Medulla oblongata (tissue), 1 donor: Measurements from ENCODE around the gene VASN.

Experiments used
- DNase-seq: peaks from one replicate; pipeline ENCODE4 v3.0.0-alpha.2; 2015; ENCODE audit errors: extremely low spot score

Gene VASN

DNA sequence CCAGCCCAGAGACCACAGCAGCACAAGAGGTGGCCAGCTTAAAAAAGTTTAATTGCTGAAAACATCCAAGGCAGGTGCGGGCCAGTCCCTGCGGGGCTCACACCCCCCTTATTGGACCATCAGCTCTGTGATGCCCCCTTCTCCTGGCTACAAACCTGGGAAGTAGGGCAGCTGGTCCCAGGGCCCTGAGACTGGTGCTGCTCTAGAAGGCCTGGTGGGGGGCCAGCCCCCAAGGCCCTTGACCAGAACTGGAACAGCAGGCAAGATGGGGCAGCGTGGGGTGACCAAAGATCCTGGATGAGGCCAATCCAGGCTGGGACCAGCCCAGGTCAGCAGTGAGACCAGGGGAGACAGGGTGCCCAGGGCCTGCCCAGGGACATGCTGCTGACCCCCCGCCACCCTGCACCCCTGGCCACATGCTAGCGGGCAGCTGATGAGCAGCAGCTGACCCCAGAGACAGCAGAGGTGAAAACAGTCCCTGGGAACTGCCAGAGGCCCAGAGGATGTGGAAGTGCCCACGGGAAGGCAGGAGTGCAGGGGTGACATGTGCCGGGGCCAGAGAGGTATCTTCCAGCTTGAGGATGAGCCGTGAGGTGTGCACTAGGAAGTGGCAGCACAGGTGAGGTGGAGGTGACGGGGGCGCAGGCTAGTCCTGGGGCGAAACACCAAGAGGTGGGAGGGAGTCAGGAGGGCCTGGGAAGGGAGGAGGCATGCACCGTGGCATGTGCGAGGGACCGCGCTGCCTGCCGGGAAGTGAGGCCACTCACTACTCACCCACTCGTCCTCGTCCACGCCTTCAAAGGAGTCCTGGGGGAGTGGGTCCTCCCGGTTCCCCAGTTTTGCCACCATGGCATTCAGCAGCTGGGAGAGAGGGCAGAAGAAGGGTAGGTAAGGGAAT lies 16.9 kb upstream of the VASN start:
- DNase-seq: no peak

DNA sequence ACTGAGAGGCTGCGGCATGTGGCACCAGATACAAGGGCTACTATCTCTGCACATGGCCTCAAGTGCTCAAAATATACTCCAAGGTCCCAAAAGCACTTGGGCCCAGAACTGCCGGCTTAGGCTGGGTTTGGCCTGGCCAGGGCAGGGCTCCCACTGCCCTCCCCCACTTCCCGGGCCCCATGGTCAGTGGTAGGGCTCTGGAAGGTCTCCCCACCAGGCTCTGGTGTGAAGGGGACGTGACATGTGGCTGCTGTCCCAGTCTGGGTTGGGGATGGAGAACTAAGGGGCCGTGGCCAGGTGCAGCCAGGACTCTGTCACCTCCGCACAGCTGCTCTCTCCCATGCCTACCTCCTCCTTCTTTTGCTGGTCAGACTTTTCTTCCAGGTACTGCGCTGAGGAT lies 14.8 kb upstream of the VASN start:
- DNase-seq: no peak

DNA sequence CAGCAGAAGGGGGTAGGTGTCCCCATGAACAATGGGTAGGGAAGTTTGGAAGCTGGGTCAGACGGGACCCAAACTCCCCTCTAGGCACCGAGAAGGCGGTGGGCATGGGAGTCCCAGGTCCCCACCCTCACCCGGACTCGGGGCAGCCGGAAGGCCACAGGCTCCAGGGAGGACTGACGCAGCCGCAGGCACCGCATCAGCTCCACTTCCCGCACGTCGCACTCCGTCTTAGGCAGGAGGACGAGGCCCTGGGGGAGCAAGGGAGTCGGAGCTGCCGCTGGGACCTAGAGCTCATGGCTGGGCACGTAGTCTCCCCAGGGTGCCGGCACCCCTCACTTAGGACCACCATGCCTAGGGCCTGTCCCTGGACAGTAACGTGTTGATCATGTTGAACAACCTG lies 13.4 kb upstream of the VASN start:
- DNase-seq: no peak

DNA sequence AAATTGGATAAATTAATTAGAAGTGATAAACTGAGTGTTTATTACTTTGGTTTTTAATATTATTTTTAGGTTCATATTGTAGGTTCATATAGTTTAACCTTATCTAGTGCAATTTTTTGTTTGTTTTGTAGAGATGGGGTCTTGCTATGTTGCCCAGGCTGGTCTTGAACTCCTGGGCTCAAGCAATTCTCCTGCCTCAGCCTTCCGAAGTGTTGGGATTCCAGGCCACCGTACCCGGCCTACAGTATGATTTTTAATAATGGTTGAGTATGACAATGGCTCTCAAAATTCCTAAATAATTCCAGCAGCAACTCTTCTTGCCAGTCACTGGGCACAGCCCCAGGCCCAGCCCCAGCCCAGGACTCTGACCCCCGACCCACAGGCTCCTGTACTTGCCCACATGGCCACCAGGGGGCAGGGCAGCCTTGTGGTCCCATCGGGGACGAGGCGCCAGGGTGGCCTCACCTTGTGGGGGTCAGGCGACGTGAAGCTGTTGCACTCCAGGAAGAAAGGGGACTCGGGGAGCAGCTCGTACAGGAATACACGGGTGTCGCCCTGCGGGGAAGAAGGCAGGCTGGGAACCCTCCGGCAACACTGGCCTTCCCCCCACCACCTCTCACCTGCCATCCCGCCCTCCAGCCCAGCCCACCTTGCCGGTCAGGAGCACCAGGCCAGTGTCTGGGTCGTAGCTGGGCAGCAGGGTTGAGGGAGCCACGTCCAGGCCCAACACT lies 12.7 kb upstream of the VASN start:
- peak; percentile 54 for DNase-seq

DNA sequence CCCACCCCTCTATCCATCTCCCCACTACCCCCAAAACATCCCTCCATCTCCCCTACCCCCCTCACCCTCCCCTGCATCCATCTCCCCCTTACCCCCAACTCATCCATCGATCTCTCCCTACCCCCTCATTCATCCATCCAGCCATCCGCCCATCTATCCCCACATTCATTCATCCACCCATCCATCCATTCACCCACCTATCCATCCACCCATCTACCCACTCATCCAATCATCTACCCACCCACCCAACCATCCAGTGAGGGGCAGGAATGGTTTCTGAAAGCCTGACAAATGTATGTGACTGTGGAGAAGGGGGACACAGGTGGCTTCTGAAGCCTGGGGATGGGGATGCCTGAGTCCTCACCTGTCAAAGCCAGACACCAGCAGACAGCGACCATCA lies 11.7 kb upstream of the VASN start:
- DNase-seq: no peak

DNA sequence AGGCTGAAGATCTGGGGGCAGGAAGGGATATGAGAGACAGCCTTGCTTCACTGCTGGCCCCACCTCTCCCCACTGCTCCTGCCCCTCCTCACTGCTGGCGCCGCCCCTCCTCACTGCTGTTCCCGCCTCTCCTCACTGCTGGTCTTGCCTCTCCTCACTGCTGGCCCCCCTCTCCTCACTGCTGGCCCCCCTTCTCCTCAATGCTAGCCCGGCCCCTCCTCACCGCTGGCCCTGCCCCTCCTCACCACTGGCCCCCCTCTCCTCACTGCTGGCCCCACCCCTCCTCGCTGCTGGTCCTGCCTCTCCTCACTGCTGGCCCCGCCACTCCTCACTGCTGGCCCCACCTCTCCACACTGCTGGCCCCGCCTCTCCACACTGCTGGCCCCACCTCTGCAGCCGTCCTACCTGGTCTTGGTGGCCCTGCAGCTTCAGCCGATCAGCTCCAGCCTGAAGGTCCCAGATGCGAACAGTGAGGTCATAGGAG lies 11.1 kb upstream of the VASN start:
- DNase-seq: no peak

DNA sequence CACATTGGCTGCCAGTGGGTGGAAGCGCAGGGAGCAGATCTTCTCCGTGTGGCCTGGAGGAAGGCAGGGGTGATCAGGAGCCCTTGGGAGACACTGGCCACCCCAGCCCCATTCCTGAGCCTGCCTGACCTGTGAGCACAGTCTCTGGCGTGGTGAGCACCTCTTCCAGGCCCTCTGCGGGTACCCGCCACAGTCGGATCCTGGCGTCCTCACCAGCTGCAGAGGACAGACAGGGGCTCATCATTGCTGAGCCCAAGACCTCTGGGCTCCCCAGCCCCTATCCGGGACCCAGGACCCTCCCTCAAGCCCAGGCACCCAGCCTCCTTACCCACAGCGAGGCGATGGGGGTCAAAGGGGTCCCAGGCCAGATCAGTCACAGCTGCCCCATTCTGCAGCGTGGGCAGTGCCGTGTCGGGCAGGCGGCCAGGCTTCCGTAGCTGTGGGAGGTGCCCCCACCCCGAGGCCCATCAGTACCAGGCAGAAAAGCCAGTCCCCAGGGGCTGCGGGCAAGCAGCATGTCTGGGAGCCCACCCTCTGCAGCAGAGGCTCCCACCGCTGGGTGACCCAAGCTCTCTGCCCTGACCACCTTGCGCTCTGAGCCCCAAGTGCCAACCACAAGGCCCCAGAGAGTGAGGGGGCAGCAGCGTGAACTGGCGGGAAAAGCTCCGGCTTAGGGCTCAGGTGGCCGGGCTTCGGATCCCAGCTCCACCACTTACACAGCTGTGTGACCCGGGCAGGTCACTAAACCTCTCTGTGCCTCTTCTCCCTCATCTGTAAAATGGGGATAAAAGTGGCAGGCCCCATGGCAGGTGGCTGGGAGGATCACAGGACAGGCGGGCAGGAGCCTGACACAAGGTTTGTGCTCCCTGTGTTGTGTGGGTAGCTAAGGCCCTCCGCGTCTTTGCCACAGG lies 10.4 kb upstream of the VASN start:
- DNase-seq: no peak

DNA sequence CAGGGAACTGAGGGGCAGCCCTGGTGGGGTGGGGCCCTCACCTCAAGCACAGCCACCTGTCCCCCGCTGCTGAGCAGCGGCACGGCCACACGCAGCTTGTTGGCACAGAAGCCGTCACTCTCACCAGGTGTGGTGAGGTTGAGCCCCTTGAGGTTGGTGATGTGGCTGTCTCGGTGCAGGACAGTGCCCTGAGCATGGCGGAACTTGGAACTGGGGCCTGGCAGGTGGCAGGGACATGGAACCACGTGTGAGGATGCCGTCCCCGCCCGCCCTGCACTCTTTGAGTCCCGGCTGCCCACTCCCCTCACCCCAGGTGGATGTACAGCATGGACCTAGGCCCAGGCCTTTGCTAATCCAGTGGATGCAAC lies 9.7 kb upstream of the VASN start:
- DNase-seq: no peak

DNA sequence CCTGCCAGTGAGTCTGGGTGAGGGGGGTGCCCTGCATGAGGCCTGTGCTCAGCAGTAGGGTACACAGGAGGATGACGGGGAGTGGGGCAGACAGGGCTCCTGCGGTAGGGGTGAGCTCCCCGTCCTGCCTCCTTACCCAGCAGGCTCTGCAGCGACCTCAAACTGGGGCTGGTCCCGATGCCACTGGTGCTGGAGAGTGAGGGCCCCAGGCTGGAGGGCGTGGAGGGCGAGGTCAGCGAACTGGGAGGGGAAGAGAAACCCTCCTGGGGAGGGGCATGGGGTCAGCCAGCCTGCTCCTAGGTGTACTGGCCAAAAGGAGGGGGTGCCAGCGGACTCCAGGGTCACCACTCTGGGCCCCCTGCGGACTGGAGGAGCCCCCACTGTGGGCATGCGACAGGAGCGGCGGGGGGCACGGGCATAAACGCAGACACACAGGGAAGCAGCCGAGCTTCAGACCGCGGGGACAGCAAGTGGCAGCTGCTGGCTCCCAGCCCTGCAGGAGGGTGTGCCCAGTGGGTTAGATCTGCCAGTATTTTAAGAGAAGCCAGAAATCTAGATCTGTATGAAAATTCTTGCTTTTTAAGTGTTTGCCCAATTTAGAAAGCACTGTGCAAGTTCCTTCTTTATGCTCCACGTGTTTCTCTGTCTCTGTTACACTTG lies 9.0 kb upstream of the VASN start:
- DNase-seq: no peak

DNA sequence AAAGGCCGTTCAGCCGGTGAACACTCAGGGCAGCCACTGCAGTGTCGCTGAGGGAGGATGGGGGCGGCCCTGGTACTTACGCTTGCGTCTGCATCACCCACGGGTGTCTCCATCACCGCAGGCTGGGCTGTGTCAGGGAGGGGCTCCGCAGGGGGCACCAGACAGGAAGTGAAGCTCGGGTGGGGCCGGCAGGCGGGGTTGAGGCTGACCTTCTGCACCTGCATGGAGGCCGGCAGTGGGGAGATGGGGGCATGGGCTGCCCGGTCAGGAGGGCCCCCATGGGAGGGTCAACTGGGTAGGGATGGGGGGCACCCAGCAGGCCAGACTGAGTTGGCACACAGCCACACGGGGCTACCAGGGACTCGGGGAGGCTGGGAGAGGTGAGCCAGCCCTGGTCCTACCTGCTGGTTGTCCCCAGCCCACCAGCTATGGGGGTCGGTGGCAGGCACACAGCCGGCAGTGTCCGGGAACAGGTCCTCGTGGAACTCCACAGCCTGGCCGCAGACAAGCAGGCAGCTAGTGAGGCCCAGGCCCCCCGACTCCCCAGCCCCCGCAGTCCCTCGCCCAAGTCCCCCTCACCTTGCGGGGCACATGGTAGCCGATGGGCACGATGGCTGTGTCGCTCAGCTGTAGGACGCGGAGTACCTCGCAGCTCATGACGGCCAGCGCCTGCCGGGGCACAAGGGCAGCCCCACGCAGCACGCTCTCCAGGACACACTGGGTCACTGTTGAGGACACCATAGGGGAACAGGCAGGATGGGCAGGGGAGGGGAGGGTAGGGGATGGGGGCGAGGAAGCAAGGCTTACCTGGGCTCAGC lies 7.2 kb upstream of the VASN start:
- DNase-seq: no peak

DNA sequence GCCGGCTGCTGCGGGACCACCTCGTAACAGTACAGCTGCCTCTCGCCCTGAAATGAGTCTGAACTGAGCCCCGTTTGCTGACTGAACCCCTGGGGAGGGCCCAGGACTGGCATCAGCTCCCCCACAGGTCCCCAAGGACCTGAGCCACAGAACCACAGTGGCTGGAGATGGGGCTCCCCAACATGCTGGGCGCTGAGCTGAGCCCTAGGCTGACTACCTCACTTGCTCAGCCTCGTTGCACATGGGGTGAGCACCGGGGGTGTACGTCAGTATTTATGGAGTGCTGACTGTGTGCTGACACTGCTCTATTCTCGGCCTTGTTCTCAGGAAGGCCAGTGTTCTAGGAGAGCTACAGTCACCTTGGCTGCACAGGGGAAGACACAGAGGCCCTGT lies 6.6 kb upstream of the VASN start:
- no peak for DNase-seq

DNA sequence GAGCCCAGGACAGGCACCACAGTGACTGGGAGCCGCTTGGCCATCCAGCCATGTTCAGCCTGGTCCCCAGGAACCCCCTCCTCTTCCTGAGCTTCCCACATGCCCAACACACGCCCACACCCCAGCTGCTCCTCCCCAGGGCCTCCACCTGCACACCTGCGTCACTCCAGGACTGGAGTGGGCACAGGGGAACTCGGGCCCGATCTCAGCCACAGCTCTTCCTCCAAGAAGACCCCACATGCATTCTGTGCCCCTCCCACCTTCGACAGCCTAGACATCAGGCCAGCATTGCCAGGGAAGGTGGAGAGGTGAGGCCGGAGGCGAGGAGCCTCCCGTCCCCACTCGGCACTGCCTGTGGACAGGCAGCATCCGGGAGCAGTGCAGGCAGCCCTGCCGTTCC lies 6.0 kb upstream of the VASN start:
- no peak for DNase-seq

DNA sequence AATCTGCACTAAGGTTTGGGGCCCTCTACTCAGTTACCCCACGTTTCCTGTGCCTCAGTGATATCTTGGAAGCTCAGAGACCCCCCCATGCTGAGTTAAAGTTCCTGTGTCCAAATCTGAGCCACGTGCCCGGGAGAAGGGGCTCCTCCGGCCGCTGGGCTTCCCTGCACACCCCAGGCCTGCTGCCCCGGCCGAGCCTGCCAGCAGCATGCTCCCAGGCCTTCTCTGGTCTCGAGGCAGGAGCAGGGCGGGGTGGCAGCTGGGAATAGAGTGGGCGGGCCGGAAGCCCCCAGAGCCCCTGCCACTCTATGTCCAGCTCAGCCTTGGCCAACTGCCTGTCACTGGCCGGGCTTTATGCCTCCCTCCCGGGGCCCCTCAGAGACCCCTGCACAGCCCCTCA lies 5.6 kb upstream of the VASN start:
- DNase-seq: no peak

DNA sequence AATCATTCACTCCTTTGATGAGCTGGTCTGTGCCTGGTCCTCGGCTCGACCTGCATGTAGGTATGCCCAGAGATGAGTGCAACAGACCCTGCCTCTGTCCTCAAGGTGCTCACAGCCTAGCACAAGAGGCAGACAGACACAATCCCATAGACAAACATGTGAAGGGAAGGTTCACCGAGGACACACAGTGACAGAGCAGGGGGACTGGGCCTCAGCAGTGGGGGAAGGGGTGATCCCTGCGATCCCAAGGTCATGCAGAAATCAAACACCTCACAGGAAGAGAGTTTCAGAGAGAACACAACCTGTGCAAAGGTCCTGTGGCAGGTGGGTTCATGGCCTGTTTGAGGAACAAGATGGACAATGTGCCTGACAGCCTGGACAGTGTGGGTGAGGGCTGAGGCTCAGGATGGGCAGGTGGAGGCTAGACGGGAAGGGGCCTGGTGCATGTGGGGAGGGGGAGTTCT lies 4.2 kb upstream of the VASN start:
- DNase-seq: no peak

DNA sequence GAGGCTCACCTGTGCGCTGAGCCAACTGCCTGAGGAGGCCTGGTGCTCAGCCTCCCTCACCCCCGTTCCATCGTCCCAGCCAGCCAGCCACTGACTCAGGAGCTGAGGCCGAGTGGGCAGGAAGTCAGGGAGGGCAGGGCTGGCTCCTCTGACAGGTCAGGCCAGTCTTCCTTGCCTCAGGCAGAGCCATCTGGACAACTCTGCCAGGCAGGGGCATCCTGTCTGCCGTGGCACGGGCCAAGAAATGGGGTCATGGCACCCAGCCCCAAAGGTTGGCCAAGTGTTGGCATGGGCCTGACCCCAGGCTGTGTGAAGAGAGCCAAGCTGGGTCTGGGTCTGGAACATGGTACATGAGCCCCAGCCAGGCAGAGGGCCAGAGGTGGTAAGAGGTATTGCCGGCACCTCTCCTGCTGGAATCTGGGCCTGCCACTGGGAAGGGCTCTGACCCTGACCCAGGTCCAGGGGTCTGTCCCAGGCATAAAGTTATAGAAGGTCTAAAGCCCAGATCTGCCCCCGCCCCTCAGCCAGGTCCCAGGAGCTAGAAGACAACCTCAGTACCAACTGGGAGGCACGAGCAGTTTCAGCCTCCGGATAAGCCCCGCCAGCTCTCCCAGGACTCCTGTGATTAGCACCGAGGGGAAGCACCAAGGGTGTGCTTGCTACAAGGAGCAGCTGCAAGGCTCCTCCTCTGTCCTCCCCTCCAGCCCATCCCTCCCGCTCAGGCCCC lies 2.5 kb upstream of the VASN start:
- DNase-seq: no peak

DNA sequence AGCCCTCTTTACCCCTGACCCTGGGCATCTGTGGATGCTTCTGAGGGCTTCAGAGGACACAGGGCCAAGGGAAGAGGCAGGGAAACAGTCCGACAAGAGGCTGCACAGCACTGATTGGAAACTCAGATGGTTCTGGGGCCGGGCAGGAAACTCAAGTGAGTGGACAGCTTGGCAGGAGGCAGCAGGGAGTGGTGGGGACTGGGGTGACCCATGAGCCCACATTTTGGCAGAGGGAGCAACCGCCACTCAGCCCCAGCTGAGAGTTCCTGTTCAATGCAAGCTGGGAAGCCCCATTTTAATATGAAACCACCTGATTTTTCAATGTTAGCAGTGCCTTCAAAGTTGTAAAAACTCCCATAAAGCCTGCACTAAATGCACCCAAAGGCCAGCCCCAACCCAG lies 1.5 kb upstream of the VASN start:
- DNase-seq: no peak

DNA sequence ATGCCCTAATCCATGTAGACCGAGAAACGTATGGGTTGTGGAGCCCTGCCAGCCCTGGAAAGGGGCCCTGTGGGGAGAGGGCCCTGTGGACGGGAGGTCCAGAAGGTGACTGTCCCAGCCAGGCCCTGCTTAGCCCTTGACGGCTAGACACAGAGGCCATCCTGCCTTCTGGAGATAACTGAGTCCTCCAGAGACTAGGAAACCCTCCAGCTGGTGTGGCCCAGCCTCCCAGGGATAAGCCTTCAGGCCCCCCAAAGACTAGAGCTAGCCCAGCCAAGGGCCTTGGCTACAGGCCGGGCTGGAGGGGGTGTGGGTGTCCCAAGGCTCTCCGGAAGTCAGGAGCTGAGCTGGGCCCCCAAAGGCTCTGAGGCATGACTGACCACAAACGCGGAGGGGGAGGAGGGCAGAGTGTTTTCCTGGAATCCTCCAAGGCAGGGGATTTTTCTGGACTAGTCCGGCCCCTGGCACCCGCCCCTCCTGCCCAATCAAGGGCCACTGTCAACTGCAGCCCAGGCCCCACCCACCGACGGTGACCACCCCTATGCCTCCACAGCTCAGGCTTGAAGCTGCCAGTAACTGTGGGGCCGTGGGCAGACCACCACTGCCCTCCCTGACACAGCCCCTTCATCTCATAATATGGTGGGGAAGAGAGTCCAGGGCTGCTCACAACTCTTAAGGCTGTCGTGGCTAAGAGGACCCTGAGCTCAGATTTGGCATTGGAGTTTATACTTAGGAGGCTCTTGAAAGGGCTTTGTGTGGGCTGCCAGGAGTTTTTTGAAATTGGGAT lies 885 bp upstream of the VASN start:
- peak; percentile 62 for DNase-seq

DNA sequence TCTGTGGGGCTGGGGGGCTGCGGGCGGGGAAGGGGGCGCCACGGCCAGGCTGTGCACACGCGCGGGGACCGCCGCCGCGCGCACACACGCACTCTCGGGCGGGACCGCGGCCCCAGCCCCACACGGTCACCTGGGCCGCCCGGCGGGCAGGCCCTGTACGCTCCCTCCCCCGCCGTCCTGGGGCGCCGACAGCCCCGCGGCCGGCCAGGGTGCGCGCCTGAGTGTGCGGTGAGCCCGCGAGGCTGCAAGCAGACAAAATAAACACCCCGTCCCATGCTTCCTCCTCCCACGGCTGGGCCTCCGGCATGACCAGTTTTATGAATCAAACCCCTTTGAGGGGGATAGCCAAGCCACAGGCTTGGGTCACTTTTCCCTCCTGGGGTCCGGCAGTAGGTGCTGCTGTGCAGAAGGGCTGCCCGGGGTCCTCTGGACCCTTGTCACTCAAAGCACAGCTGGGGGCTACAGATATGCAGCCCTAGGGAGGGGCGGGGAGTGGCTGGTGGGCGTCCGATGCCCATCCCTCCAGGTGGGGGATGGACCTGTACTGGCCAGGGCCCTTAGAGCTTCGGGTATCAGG lies 441 bp downstream of the VASN start:
- no peak for DNase-seq
